GM18951 (cell line): Measurements from ENCODE around the gene TRAPPC2L.

Source experiments
- POLR2A ChIP-seq: IDR thresholded peaks from 4 replicates; pipeline ENCODE4 v1.6.1; 2011; ENCODE audit warnings: mild to moderate bottlenecking; ENCODE audit not compliant: insufficient read length, insufficient read depth; ENCODE audit errors: extremely low read depth
- in situ Hi-C: fragments of 300-500 bp; cut with MboI; formaldehyde crosslinking; loops from one replicate; pipeline ENCODE4 v1.12.0; 2022; ENCODE audit warnings: low sequenced_read_pairs, mixed read lengths, inconsistent platforms; ENCODE audit not compliant: unreplicated experiment

Gene TRAPPC2L

DNA sequence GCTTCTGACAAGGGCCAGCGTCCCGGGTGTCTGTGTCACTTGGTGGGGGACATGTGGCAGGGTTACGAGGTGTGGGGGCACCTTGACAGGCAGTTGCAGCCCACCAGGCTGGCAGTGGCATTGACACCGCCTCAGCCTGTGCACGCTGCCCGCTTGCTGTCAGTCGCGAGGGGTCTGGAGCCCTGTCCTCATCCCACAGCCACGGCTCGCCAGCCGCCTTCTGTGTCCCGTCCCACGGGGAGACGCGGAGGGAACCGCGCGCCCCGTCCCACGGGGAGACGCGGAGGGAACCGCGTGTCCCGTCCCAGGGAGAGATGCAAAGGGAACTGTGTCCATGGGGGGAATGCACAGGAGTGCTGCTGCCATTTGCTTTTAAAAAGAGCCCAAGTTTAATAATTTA lies 6.0 kb downstream of the TRAPPC2L start:
- no peak for TF ChIP-seq POLR2A
- in situ Hi-C loops, result no loop called here

DNA sequence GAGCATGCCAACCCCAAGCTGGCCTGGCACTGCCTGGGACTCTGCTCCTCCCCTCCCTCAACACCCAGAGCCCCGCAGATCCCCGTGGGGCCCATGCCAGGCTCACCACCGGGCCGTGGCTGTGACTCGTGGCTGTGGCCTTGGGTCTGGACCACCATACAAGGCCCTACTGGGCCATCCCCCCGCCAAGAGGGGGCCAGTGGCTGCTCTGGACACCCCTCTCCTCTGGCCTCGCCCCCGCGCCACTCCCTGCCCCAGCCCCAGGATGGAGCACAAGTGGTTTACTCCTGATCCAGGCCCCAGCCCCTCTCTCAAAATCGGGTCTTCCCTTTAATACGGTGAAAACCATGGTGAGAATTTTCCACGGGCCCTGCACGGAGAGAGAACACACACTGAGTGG lies 6.5 kb downstream of the TRAPPC2L start:
- in situ Hi-C loops, result no loop called here
- TF ChIP-seq POLR2A, result no peak

DNA sequence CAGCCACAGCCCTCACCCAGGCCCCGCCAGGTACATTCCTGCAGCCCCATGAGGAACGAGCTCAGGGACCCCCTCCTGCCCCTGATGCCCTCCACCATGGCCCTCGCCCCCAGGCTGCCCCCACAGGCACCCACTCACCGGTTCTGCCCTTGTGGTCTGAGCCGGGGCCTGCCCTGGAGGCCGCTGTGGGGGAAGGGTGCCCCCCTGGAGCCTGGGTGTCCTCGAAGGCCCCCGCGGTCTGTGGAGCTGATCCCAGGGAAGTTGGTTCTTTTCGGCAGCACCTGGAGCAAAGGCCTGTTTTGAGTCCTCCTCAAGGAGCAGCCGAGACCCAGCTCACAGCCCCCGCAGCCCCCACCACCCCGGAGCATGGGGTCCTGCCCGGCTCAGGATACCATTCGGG lies 7.2 kb downstream of the TRAPPC2L start:
- in situ Hi-C loops, result no loop called here

DNA sequence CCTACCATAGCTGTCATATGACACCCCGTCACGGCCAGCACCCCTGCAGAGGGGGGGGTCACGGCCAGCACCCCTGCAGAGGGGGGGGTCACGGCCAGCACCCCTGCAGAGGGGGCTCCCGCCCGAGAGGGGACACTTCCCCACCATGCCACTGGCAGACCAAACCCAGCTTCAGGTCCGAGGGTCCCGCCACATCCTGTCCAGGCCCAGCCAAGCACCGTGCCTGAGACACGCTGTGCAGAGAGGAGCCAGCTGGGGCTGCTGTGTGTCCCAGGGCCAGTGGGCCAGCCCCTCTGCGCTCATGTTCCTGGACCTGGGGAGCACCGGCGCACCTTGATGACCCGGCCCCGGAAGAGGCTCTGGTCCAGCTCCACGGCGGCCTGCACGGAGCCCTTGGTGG lies 7.6 kb downstream of the TRAPPC2L start:
- TF ChIP-seq POLR2A, result no peak
- in situ Hi-C loops, result no loop called here

More for the DNA sequence above, 7.2 kb downstream of the TRAPPC2L start:
- no peak for TF ChIP-seq POLR2A

DNA sequence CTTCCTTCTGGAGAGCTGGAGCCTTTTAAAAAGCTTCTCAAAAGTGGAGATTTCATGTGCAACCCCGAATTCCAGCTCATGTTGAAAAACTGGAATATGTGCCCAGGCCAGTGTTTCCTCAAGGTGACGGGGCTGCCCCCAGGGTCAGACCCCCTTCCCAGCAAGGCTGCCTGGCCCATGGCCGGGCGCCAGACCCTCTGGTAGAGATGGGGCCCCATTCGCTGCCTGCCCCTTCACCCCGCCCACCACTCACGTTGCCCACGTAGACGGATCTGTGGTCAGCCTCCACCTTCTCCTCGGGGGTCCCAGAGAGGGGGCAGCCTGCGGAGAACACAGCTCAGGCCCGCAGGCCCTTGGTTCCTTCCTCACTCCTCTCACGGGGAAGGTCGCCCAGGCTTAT lies 8.4 kb downstream of the TRAPPC2L start:
- in situ Hi-C loops, result no loop called here
- no peak for TF ChIP-seq POLR2A

DNA sequence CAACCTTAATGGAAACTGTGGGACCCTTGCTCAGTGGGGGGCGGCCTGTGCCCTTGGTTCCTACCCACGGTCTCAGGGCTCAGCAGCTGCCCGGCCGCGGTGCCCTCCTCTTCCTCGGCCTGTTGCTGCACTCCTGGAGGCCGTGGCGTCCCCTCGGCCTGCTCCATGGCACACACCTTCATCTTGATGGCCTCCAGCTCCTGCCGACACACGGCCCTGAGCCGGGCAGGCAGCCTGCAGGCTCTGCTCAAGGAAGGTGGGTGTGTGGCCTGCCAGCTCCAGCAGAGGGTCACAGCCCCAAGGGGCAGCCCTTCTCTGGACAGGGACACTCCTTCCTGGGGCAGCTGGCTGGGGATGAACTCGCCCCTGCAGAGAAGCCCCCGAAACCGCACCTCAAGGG lies 8.8 kb downstream of the TRAPPC2L start:
- TF ChIP-seq POLR2A, result no peak
- in situ Hi-C loops, result no loop called here

DNA sequence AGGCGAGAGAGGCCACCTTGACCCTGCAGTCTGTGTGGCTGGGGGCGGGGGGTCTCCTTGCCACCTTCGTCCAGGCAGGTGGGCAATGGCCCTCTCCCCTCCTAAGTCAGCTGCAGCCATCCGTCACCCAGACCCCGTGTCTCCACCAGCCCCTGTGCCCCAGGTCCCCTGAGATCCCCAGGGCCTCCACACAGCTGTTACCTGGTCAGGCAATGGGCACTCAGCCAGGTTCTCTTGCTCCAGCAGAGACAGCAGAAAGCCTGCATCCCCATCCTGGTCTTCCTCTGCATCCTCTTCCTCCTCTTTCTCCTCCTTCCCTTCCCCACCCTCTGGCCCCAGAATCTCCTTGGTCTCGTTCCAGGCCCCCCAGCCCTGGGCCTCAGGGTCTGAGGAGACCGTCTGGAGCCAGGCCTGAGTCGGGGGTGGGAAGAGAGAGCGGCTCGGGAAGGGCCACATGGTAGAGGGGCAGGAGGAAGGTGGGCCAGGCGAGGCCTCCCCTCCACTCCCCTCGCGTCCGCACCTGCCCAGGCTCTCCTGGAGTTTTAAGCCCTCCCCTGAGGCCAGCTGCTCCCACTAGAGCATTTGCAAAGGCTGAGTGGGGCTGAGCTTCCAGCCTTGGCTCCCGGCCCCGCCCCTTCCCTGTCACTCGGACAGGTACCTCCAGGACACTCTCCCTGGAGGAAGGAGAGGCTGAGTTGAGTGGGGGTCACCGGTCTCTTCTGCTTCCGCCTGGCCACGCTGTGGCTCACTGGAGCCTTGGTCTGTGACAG lies 9.4 kb downstream of the TRAPPC2L start, which contains the start of gene PABPN1L:
TSS of gene PABPN1L (minus strand) at position 510 of the 770 bp plus-strand sequence. CDS start at position 456, 54 bp downstream.
- in situ Hi-C loops, result no loop called here
- TF ChIP-seq POLR2A, result no peak

DNA sequence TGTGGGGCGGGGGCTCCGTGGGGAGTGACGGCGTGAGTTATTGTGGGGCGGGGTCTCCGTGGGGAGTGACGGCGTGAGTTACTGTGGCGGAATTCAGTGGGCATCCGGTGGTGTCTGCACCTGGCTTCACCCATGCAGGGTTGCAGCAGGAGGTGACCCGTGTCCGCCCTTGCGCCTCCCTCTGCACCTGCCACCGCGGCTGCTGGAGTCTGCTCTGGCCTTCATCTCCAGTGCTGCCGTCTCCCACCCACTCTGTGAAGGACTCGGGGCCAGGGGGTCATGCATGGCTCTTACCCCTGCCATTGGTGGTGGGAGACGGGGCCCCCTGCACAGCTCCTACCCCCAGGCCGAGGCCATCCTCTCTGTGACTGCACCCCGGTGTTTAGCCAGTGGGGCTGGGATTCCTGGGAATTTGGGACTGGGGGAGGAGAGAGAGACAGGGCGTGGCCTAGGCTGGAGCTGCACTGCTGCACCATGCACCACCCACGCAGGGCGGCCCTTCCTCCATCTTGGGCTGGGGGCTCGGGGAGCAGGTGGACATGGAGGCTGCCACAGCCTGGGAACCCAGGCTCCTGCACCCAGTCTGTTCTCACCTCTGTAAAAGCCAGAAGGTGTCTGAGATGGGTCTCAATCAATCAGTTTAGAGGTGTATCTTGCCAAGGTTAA lies 10.8 kb downstream of the TRAPPC2L start:
- no peak for TF ChIP-seq POLR2A
- in situ Hi-C loops, result no loop called here

DNA sequence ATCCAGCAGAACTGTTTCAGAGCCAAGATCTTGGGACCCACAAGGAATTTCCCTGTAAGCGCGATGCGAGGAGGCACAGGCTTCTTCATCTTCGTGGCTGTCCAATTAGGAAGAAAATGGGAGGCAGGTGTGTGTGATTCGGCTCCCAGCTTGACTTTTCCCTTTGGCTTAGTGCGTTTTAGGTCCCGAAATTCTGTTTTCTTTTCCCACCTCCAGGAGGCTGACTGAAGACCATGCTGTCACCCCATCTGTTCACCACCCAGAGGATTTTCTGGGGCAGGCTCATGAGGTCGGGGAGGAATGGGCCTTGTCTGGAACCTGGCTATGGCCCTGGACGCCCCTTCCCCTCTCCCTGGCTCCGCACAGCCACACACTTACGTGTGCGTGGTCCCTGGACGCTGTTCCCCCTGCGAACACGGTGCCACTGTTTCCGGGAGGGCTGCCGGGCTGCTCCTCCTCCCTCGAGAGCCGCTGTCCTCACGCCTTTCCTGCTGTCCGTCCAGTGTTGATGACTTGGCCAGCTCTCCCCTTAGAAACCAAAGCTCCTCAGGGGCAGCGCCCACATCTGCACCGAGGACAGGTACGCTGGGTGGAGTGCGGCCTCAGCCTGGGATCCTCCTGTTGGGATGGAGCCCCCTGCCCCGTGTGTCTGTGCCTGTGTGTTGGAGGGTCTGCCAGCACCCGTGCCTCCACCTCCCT lies 12.2 kb downstream of the TRAPPC2L start:
- in situ Hi-C loops, result no loop called here
- no peak for TF ChIP-seq POLR2A

DNA sequence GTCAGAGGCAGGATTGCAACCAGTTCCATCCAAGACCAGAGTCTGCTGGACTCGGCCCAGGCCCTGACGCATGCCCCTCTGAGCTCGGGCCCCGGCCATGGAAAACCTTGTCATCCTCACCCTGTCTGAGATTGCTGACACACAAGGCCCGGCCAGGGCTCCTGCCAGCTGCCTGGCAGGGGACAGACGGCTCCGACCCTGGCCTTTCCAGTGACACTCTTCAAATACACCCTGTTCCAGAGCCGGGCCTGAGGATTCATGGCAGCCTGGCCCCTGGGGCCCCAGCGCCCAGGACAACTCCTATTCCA lies 12.7 kb downstream of the TRAPPC2L start:
- in situ Hi-C loops, result no loop called here
- no peak for TF ChIP-seq POLR2A

DNA sequence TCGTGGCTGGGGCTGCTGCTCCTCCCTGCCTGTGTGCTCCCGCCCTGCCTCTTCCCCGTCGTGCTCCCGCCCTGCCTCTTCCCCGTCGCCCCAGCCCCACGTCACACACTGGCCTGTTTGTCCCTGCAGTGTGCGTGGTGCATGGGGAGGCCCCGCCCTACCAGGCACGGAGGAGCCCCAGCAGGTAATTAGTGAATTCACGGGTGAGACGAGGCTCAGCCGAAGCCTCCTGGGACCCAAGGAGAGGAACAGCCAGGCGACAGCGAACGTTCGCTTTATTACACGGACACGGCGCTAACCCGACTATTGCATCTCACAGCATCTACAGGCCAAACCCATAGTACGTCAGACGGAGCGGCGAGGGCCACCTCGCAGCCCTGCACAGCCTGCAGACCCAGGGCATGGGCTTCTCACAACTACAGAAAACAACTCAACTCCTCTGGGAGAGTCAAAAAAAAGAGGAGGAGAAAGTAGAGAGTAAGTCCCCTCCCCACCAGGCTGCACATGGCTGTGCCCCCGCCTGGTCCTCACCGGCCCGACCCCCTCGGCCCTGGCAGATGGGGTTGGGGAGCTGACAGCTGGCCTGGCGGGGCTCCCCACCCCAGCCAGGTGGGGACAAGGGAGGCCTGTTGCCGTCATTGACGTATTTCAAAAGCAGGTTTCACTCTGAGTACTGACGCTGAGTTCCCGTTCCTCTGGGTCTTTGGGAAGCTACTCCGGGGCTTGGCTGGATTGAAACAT lies 13.9 kb downstream of the TRAPPC2L start:
- no peak for TF ChIP-seq POLR2A
- in situ Hi-C loops, result no loop called here

DNA sequence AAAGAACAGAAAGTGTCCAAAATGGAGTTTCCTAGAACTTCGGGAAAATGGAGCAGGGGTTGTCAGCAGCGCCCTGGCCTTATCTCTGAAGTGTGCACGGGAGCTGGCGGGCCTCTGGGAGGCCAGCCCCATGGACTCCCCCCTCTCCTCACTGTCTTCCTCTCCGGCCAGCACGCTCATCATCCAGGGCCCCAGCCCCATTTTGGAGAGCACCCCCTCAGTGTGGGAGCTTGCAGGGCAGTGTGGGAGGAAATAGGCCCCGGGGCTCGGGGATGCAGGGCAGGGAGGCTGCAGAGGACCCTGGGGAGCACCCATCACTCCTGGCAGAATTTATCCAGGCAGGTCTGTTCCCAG lies 14.4 kb downstream of the TRAPPC2L start:
- in situ Hi-C loops, result no loop called here
- no peak for TF ChIP-seq POLR2A

DNA sequence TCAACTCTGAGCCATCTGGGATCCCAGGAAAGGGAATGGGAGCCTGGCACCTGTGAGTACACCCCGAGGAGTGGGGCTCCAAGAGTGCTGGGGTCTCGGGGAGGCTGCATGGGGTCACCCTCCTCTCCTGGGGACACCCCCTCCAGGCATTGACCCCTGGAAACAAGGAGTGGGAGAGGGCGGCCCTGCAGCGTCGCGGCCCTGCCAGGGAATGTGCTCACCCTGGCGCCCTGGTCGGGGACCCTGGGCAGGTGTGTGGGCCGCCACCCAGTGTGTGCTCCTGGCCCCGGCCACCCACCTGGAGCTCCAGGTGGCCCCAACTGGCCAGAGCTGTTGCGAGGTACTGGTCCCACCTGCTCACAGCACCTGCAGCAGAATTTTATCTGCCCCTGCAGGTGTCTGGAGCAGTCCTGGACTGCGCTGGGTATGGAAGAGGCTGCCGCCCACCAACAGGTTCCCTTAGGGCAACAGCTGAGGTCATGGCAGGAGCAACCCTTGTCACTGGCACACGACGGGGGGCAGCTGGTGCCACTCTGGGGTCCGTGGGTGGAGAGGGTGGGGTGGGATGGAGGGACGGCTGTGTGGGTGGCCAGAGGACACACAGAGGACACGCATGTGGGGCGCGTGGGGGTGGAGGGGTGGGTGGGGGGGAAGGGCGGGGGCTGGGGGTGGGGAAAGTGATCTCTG lies 14.9 kb downstream of the TRAPPC2L start:
- in situ Hi-C loops, result no loop called here
- TF ChIP-seq POLR2A, result no peak
